Stomach (tissue), 4 donors: ENCODE results near the gene CCND1.

Experiments used
- CTCF ChIP-seq, 7 experiments: fragments of 450-650 bp in 4 of 7; fragments of 200-600 bp in 3 of 7; sonication (generic) in 3 of 7; IDR thresholded peaks; one replicate each; pipeline ENCODE4 v1.5.1; 2016 to 2019; ENCODE audit warnings: antibody characterized with exemption in 7 of 7, control low read depth in 2 of 7, mild to moderate bottlenecking in 1 of 7
- POLR2A ChIP-seq, 4 donors: fragments of 450-650 bp; IDR thresholded peaks; one replicate each; pipeline ENCODE4 v1.6.1; 2016; ENCODE audit warnings: antibody characterized with exemption in 4 of 4, control low read depth in 2 of 4, mild to moderate bottlenecking in 1 of 4, moderate library complexity in 1 of 4

GRCh38 chr11:69677749-69678148 is 36.8 kb downstream of the CCND1 start:
- no peak for TF ChIP-seq POLR2A (IDR thresholded peaks at IDR 0.05)
- TF ChIP-seq CTCF (IDR thresholded peaks at IDR 0.05), result no peak
